ENCODE measurements around the gene ASIC1.

ASIC1 gene

DNA sequence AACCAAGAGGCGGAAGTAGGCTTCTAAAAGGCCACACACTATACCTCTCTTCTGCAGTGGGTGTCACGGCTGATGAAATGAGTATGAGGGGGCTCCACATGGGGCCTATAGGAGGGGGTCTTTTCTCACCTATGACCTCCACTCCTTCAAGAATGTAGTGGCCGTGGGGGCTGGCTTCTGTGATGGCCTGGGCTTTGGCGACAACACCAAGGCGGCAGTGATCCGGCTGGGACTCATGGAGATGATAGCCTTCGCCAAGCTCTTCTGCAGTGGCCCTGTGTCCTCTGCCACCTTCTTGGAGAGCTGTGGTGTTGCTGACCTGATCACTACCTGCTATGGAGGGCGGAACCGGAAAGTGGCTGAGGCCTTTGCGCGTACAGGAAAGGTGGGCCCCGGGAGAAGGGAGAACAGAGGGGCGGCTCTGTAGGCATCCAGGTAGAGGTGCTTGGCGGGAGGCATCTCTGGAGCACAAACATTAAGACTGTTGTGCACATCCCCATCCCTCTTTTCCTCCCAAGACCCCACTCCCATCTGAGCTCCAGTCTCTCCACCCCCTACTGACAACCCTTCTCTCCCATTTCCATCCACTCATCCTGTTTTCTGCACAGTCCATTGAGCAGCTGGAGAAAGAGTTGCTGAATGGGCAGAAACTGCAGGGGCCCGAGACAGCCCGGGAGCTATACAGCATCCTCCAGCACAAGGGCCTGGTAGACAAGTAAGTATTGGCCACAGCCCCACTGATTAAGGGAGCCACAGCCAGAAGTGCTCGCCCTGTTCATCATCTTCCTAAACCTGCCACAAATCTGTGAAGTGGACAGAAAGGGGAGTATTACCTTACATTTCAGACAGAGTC lies 50.2 kb downstream of the ASIC1 start:
- DNase-seq (ENCODE audit: low read depth), result no peak

- DNase-seq (ENCODE audit: low read depth), result no peak
Measured at GRCh38 chr12:50109319-50109718, 51.9 kb downstream of the ASIC1 start.

DNA sequence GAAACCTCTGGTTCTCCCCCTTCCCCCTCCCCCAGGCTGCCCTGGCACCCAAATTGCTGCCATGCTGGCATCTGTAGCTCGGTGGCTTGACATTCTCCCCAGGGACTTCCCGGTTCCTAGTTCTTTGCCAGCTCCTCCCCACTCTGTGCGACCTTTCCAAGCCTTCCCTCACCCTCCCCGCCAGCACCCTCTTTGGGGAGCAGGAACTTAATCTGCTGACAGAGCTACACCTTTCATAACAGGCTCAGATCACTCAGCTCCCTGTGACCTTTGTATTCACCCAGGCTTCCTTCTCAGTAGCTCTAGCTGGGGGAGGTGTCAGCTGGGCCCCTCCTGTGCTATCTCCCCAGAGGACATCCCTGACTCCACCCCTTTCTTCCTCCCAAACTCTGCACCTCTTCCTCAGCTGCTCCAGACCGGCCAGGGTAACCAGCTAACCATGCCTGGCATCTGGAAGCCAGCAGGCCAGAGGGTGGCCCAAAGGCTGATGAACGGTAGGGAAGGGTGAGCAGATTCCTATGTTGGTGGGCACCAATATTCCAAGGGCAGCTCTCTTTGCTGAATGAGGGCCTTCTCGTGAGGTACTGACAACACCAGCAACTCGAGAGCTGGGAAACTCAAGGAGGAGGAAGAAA lies 52.8 kb downstream of the ASIC1 start:
- no peak for DNase-seq (ENCODE audit: low read depth)

DNA sequence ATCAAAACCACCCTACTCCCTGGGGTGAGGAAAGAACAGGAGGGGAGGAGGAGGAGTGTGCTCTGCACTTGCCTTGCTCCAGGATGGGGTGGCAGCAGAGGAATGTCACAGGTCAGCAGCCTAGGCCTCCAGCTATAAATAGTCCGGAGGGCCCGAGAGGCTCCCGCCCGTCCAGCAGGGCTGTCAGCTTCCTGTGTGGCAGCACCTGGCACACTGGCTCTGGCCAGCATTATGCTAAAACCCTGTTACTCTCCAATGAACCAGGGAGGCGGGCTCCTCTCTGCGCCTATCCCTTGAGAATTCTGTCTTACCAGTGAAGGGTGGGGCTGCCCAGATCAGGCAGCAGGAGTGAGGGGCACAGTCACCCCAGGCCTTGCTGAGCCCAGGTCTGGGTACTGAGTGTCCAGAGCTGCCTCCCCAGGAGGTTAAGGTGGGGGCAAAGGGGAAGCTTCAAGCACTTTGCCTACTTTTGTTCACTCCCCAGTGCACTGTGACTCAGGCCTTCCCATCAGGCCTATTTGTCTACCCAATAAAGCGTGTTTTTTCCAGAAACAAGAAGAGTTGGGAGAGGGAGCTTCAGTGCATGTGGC lies 53.5 kb downstream of the ASIC1 start:
- no peak for DNase-seq (ENCODE audit: low read depth)

- DNase-seq (ENCODE audit: low read depth), result no peak
Measured at GRCh38 chr12:50111395-50111692, 53.9 kb downstream of the ASIC1 start.

- peak; percentile 99 for DNase-seq (ENCODE audit: low read depth)
Measured at GRCh38 chr12:50111693-50112455, 54.5 kb downstream of the ASIC1 start, which contains the start of gene COX14. TSS of gene COX14 (plus strand) at chr12:50112236. CDS start at chr12:50120044, 7,808 bp downstream.

GRCh38 chr12:50112456-50113218 lies 55.2 kb downstream of the ASIC1 start:
- DNase-seq (ENCODE audit: low read depth), result no peak

- DNase-seq (ENCODE audit: low read depth), result no peak
Measured at GRCh38 chr12:50117057-50117622, 59.7 kb downstream of the ASIC1 start.

DNA sequence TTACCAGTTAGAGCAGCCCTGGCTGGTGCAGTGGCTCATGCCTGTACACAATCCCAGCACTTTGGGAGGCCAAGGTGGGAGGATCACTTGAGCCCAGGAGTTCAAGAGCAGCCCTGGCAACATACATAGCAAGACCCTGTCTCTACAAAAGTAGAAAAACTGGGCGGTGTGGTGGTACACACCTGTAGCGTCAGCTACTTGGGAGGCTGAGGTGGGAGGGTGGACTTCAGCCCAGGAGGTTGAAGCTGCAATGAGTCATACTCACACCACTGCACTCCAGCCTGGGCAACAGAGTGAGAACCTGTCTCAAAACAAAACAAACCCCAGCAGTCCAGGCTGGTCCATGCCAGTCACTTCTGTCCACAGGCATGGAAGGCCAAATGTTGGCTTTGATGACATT lies 62.0 kb downstream of the ASIC1 start:
- DNase-seq (ENCODE audit: low read depth), result no peak

- no peak for DNase-seq (ENCODE audit: low read depth)
Measured at GRCh38 chr12:50120521-50120920, 63.1 kb downstream of the ASIC1 start.

DNA sequence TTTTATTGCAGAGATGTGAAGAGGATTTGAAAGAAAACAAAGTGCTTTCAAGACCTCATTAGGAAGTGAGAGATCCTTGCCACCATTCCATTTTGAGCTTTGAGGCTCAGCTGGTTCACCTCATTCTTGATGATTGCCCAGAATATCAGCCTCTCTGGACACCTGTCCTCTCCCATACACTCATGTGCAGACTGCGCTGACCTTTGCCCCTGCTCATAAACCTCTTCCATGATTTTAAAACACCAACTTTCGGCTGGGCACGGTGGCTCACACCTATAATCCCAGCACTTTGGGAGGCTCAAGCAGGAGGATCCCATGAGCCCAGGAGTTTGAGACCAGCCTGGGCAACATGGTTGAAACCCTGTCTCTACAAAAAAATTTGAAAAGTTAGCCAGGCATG lies 63.6 kb downstream of the ASIC1 start:
- no peak for DNase-seq (ENCODE audit: low read depth)

- no peak for DNase-seq (ENCODE audit: low read depth)
Measured at GRCh38 chr12:50121641-50122040, 64.2 kb downstream of the ASIC1 start.

GRCh38 chr12:50123203-50123602 lies 65.8 kb downstream of the ASIC1 start:
- DNase-seq (ENCODE audit: low read depth), result no peak

DNA sequence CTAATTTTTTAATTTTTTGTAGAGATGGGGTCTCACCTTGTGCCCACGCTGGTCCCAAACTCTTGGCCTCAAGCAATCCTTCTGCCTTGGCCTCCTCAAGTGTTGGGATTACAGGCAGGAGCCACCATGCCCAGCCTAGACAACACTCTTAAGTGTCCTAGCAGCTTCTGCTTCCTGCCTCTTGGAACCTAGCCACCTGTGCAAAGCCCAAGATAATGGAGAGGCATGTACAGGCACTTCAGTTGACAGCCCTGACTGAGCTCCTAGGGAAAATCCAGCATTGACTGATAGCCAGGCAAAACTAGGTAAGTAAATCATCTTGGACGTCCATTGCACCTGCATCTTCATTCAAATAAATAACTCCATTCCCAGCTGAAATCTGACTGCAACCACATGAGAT lies 70.2 kb downstream of the ASIC1 start:
- no peak for DNase-seq (ENCODE audit: low read depth)

DNA sequence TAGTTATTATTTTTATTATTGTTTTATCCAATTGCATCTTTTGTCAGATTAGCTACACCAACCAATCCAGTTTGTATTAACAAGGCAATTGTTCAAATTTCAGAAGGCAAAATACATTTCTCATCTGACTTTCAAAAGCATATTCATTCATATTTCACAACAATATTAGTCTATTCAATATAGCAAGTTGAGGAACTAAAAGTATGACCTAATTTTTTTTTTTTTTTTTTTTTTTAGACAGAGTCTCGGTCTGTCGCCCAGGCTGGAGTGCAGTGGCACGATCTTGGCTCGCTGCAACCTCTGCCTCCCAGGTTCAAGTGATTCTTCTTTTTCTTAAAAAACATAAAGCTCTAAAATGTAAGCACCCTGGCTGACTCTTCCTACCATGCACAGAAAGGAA lies 71.9 kb downstream of the ASIC1 start:
- DNase-seq (ENCODE audit: low read depth), result no peak

GRCh38 chr12:50132505-50133135 lies 75.2 kb downstream of the ASIC1 start:
- DNase-seq (ENCODE audit: low read depth), result no peak

Data from T-helper 22 cell (primary cell).